PFSK-1 (cell line): ENCODE data around the gene LRRC27.

Source experiments
- SIN3A ChIP-seq: IDR thresholded peaks from 2 replicates; pipeline ENCODE4 v1.6.1; 2012; ENCODE audit warnings: mild to moderate bottlenecking, low read length, moderate library complexity, borderline replicate concordance; ENCODE audit not compliant: insufficient read depth
- TAF1 ChIP-seq: IDR thresholded peaks from 2 replicates; pipeline ENCODE4 v1.6.1; 2012; ENCODE audit warnings: low read length, control low read depth, borderline replicate concordance; ENCODE audit not compliant: insufficient read depth

GRCh38 chr10:132372516-132373095 lies 40.6 kb downstream of the LRRC27 start:
- TF ChIP-seq TAF1, result no peak
- TF ChIP-seq SIN3A, result no peak
